Upper lobe of left lung (tissue), 4 donors: Measurements from ENCODE around the gene PDE4A.
A peak's percentile ranks its signal among the peaks of the same experiment; 100 is the strongest.

ENCODE experiments used
- EP300 ChIP-seq, 4 donors: sonication (generic); formaldehyde crosslinking; IDR thresholded peaks; one replicate each; pipeline ENCODE4 v1.5.1; 2017; ENCODE audit warnings: antibody characterized with exemption in 4 of 4, control low read depth in 2 of 4
- POLR2A ChIP-seq, 4 donors: fragments of 450-650 bp; IDR thresholded peaks; one replicate each; pipeline ENCODE4 v1.5.1; 2016 to 2017; ENCODE audit warnings: antibody characterized with exemption in 4 of 4, mild to moderate bottlenecking in 2 of 4
- POLR2AphosphoS5 ChIP-seq, 2 donors: sonication (generic); formaldehyde crosslinking; IDR thresholded peaks; one replicate each; pipeline ENCODE4 v1.5.1; 2017; ENCODE audit warnings: antibody characterized with exemption in 2 of 2
- TF ChIP-seq, protein P1 (sequence below), 6 experiments: fragments of 450-650 bp in 4 of 6; fragments of 200-600 bp in 2 of 6; sonication (generic) in 2 of 6; IDR thresholded peaks; one replicate each; pipeline ENCODE4 v1.5.1; 2016 to 2019; ENCODE audit warnings: antibody characterized with exemption in 6 of 6

DNA sequence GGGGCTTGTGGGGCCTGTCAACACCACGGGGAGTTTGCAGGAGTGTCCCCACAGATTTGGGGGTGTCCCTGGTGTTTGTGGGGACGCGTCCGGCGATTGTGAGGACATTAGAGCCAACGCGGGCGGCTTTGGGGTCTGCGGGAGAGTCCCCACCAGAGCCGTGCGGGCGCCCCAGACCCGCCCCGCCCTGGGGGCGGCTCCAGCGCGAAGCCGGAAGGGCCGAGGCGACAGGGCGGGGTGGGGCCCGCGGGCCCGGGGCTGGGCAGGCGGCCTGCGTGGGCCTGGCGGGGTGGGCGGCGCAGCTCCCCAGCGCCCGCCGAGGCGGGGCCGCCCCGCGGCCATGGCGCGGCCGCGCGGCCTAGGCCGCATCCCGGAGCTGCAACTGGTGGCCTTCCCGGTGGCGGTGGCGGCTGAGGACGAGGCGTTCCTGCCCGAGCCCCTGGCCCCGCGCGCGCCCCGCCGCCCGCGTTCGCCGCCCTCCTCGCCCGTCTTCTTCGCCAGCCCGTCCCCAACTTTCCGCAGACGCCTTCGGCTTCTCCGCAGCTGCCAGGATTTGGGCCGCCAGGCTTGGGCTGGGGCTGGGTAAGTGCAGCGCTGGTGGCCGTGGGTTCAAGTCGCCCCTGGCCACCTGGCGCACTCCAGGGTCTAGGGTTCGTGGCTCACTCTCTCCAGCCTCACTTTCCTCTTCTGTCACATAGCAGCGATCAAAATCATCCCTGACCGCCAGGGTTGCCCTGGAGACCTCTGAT is 10.3 kb downstream of the PDE4A start:
- TF ChIP-seq POLR2AphosphoS5 (IDR thresholded peaks at IDR 0.05) (no peak), POLR2A (IDR thresholded peaks at IDR 0.05) (peak in 1 of 4 donors; percentile 75), EP300 (IDR thresholded peaks at IDR 0.05) (no peak)
- TF ChIP-seq, protein P1, sequence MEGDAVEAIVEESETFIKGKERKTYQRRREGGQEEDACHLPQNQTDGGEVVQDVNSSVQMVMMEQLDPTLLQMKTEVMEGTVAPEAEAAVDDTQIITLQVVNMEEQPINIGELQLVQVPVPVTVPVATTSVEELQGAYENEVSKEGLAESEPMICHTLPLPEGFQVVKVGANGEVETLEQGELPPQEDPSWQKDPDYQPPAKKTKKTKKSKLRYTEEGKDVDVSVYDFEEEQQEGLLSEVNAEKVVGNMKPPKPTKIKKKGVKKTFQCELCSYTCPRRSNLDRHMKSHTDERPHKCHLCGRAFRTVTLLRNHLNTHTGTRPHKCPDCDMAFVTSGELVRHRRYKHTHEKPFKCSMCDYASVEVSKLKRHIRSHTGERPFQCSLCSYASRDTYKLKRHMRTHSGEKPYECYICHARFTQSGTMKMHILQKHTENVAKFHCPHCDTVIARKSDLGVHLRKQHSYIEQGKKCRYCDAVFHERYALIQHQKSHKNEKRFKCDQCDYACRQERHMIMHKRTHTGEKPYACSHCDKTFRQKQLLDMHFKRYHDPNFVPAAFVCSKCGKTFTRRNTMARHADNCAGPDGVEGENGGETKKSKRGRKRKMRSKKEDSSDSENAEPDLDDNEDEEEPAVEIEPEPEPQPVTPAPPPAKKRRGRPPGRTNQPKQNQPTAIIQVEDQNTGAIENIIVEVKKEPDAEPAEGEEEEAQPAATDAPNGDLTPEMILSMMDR (IDR thresholded peaks at IDR 0.05): peak in 2 of 6 experiments; percentile 24 to 29
